Measurements from ENCODE around the gene NUDC. TPM values are rescaled to one million over a fixed set of nuclear protein-coding genes. Genes with fewer than 3 reads are reported as not detected.
A peak's percentile ranks its signal among the peaks of the same experiment; 100 is the strongest.
"Not testable (repeated sequence)": the region's sequence is repeated elsewhere in the genome, so short reads cannot be mapped to it uniquely, and the experiment has no call there.

NUDC gene
- total RNA-seq: 68.9 TPM
- long read RNA-seq, transcript NUDC-201 (9 exons, 1,800 nt): major isoform, 253 of 276 reads
- long read RNA-seq, partial matches to known transcripts: 13 of 276 reads
- long read RNA-seq, other reads (novel, unspliced or antisense): 10 of 276 reads

DNA sequence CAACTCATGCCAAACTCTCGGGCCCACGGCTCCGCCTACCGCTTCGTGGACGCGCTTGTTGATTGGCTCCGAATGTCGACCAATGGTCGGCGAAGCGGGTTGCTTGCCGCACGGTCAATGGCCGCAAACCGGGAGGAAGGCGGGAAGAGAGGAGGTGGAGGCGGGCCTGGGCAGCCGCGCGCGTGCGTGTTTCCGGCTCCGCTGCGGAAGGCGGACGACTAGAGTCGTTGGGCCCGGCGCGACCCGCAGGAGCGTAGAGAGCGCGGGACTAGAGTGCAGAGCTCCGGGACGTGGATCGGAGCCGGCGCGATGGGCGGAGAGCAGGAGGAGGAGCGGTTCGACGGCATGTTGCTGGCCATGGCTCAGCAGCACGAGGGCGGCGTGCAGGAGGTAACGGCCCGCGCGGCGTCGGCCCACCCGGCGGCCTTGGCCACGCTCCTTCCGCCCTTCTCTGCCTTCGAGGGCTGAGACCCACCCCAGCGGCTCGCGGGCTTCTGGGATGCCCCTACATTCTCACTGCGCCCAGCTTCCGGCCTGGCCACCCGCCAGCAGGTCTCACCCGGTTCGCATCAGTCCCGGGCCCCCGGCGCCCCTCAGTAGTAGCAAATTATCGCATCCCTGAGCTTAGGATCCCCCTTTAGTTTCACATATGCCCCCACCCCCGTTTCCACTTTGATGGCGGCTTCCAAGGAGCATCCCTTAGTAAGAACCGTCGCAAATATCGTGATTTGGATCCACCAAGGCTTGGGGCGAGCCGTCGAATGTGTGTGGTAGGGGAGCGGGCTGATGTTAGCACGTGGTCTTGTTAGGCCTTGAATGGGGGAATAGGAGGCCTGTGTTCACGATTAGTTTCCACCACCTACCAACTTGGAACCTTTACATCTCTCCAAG, at the start of gene NUDC:
Gene NUDC (plus strand): TSS at position 204 of the 891 bp plus-strand sequence. CDS start 106 bp downstream, at position 310.
- Histone ChIP-seq H3K9me3 (replicated peaks) (no peaks in the 10 kb centered on the region), H3K27ac (replicated peaks) (peak within 1 kb of the TSS; percentile 90), H3K36me3 (peaks cover 30% of the 10 kb centered on the region), H3K4me1 (peaks cover 36% of the 10 kb centered on the region), H3K27me3 (ENCODE audit: low read depth) (no peaks in the 10 kb centered on the region), H3K4me3 (peak within 1 kb of the TSS; percentile 92)
- DNase-seq: peak; percentile 97
- TF ChIP-seq, protein P1, sequence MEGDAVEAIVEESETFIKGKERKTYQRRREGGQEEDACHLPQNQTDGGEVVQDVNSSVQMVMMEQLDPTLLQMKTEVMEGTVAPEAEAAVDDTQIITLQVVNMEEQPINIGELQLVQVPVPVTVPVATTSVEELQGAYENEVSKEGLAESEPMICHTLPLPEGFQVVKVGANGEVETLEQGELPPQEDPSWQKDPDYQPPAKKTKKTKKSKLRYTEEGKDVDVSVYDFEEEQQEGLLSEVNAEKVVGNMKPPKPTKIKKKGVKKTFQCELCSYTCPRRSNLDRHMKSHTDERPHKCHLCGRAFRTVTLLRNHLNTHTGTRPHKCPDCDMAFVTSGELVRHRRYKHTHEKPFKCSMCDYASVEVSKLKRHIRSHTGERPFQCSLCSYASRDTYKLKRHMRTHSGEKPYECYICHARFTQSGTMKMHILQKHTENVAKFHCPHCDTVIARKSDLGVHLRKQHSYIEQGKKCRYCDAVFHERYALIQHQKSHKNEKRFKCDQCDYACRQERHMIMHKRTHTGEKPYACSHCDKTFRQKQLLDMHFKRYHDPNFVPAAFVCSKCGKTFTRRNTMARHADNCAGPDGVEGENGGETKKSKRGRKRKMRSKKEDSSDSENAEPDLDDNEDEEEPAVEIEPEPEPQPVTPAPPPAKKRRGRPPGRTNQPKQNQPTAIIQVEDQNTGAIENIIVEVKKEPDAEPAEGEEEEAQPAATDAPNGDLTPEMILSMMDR (IDR thresholded peaks at IDR 0.05; ENCODE audit: borderline replicate concordance): no peak
- intact Hi-C loops (cut with micrococcal nuclease): no loop called here

DNA sequence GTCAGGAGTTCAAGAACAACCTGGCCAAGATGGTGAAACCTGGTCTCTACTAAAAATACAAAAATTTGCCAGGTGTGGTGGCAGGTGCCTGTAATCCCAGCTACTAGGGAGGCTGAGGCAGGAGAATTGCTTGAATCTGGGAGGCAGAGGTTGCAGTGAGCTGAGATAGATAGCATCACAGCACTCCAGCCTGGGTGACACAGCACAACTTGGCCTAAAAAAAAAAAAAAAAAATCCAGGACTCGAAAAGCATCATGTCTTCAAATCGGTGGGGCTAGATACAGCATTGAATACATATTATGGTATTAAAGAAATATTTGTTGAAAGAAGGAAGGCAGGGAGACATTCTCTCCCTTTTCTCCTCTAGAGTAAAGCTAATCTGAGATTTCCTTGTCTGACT, 48.4 kb upstream of the NUDC start:
- not testable (repeated sequence) for H3K4me3 ChIP-seq; H3K4me1 ChIP-seq; H3K27ac ChIP-seq (replicated peaks); H3K27me3 ChIP-seq (ENCODE audit: low read depth); H3K9me3 ChIP-seq (replicated peaks); DNase-seq
- peaks cover 15% of the 10 kb centered on the region for H3K36me3 ChIP-seq
- intact Hi-C loops (cut with micrococcal nuclease): loop anchor here (10.0 kb wide), 1 partner anchor 268 kb away; no protein-coding TSS in a partner anchor

DNA sequence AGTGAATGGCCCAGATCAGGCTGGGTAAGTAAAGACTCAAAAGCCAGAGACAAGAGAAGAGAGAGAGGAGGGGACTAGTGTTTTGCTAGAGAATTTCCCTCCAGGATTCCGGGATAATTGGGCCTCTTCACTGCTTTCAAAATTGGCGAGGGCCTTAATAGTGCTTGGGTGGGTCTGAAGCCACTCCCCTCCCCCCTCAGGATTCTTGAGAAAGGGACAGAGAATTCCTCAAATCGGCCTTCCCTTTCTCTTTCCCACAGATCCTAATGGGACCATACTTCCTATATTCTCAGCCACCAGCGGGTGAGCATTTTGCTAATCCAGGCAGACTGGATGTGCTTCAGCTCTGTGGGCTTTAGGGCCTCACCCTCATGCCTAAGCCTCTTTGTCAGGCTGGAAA, 46.6 kb upstream of the NUDC start:
- peaks cover 5% of the 10 kb centered on the region for H3K4me1 ChIP-seq
- H3K36me3 ChIP-seq: peaks cover 33% of the 10 kb centered on the region

DNA sequence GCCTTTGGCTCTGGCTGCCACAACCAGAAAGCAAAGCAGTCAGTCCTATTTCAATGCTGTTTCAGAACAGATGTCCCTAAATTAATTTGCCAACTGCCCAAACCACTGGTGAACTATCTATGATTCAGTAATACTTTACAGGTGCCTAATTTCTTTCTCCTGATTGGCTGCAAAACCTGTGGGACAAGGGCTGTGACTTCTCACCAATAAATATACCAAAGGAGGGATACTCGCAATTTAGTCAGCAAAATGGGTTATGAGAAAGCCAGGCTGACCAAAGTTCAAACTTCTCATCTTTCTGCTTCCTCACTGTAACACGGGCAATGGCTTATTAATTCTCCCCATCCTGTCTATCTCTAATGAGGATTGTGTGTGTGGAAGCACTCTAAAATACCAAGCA, 44.2 kb upstream of the NUDC start:
- TF ChIP-seq, protein P1 (IDR thresholded peaks at IDR 0.05; ENCODE audit: borderline replicate concordance): no peak
- no peak for DNase-seq
- Histone ChIP-seq H3K27ac (replicated peaks) (no peak overlapping the region), H3K36me3 (peaks cover 57% of the 10 kb centered on the region), H3K4me3 (no peak overlapping the region), H3K4me1 (peaks cover 5% of the 10 kb centered on the region), H3K9me3 (replicated peaks) (no peaks in the 10 kb centered on the region), H3K27me3 (ENCODE audit: low read depth) (no peaks in the 10 kb centered on the region)
- intact Hi-C loops (cut with micrococcal nuclease): loop anchor here (10.0 kb wide), 1 partner anchor 273 kb away; no protein-coding TSS in a partner anchor

More for the DNA sequence above, 46.6 kb upstream of the NUDC start:
- TF ChIP-seq, protein P1 (IDR thresholded peaks at IDR 0.05; ENCODE audit: borderline replicate concordance): no peak
- Histone ChIP-seq H3K4me3 (no peak overlapping the region), H3K27me3 (ENCODE audit: low read depth) (no peaks in the 10 kb centered on the region), H3K27ac (replicated peaks) (no peak overlapping the region), H3K9me3 (replicated peaks) (no peaks in the 10 kb centered on the region)
- intact Hi-C loops (cut with micrococcal nuclease): loop anchor here (10.0 kb wide), 1 partner anchor 270 kb away; no protein-coding TSS in a partner anchor
- no peak for DNase-seq

DNA sequence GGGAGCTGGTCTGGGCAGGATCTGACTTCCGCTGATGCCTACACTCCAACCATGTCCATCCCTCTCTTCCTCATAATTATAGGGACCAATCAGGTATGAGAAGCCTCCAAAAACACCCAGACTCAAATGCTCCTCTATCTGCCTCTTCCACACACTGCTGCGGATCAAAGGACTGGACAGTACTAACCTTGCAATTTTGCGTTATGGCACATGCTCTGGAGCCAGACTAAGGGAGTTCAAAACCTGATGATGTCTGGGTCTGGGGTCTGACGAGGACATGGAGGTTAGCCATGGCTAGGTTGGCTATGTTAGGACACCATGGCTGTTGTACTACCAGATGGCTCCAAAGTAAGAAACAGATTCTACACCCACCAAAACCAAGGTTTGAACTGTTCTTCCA, 41.8 kb upstream of the NUDC start:
- no peak overlapping the region for H3K27ac ChIP-seq (replicated peaks)
- H3K36me3 ChIP-seq: peaks cover 82% of the 10 kb centered on the region
- H3K4me1 ChIP-seq: peaks cover 5% of the 10 kb centered on the region
- intact Hi-C loops (cut with micrococcal nuclease): loop anchor here (10.0 kb wide), 1 partner anchor 275 kb away; no protein-coding TSS in a partner anchor
- TF ChIP-seq, protein P1 (IDR thresholded peaks at IDR 0.05; ENCODE audit: borderline replicate concordance): no peak
- no peak for DNase-seq
- H3K4me3 ChIP-seq: no peak overlapping the region
- H3K27me3 ChIP-seq (ENCODE audit: low read depth): no peaks in the 10 kb centered on the region
- H3K9me3 ChIP-seq (replicated peaks): no peaks in the 10 kb centered on the region

DNA sequence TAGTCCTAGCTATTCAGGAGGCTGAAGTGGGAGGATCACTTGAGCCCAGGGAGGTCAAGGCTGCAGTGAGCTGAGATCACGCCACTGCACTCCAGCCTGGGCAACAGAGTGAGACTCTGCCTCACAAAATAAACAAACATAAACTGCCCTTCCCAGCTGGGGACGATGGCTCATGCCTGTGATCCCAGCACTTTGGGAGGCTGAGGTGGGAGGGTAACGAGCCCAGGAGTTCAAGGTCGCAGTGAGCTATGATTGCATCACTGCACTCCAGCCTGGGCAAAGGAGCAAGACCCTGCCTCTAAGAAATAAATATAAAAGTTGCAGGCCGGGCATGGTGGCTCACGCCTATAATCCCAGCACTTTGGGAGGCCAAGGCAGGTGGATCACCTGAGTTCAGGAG, 39.9 kb upstream of the NUDC start:
- H3K4me3 ChIP-seq; H3K4me1 ChIP-seq; H3K27ac ChIP-seq (replicated peaks); DNase-seq; intact Hi-C loops (cut with micrococcal nuclease); H3K27me3 ChIP-seq (ENCODE audit: low read depth); H3K9me3 ChIP-seq (replicated peaks): not testable (repeated sequence)
- H3K36me3 ChIP-seq: peaks cover 93% of the 10 kb centered on the region
